CD4-positive, alpha-beta T cell treated with Interleukin-17A for 4 hours (primary cell): Measurements from ENCODE around the gene PDE4A.
"Not testable (repeated sequence)": the region's sequence is repeated elsewhere in the genome, so short reads cannot be mapped to it uniquely, and the experiment has no call there.

Experiments used
- DNase-seq: peaks from one replicate; pipeline ENCODE4 v3.0.0-alpha.2; 2020; ENCODE audit warnings: mixed read lengths

PDE4A gene

GRCh38 chr19:10420444-10421239 is at the start of gene PDE4A:
PDE4A (plus strand) TSS chr19:10420538; CDS start chr19:10420765, 227 bp downstream.
- DNase-seq = peak; percentile 46

GRCh38 chr19:10372690-10373089 is 47.6 kb upstream of the PDE4A start:
- DNase-seq = no peak

DNA sequence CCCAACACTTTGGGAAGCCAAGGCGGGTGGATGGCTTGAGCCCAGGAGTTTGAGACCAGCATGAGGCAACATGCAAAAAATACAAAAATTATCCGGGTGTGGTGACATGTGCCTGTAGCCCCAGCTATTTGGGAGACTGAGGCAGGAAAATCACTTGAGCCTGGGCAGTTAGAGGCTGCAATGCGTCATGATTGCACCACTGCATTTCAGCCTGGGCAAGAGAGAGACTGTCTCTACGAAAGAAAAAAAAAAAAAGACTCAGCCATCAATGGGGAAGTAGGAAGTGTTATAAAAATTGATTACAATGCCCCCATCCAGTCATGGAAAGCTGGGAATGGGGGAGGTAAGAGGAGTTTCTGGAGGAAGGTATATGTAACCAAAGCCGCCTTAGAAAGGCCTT is 45.4 kb upstream of the PDE4A start:
- no peak for DNase-seq

GRCh38 chr19:10377140-10377640 is 43.1 kb upstream of the PDE4A start:
- DNase-seq = not testable (repeated sequence)

GRCh38 chr19:10378124-10378523 is 42.2 kb upstream of the PDE4A start:
- DNase-seq = no peak

GRCh38 chr19:10379880-10380312 is 40.4 kb upstream of the PDE4A start:
- DNase-seq = no peak

GRCh38 chr19:10380313-10381102 is 39.8 kb upstream of the PDE4A start, which contains the start of gene TYK2:
TYK2 (minus strand) TSS chr19:10380572; CDS start chr19:10378406, 2,166 bp downstream.
- peak; percentile 96 for DNase-seq

GRCh38 chr19:10383223-10383499 is 37.2 kb upstream of the PDE4A start:
- DNase-seq = not testable (repeated sequence)

DNA sequence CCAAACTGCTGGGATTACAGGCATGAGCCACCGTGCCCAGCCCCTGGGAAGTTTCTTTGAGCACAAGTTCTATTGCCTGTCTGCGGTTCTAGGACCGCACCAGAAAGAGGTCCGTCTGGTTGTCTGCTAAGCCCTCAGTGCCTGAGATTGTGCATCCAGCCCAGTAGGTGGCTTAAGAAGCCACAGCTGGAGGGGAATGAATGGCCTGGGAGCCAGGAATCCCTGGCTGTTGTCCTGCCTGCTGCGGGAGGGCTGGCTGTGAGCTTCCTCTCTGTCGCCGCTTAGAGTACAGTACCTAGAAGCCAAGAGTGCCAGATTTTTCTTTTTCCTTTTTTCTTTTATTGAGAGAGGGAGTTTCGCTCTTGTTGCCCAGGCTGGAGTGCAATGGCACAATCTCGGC is 35.8 kb upstream of the PDE4A start:
- DNase-seq = no peak

- DNase-seq = peak; percentile 94
These were observed 31.4 kb upstream of the PDE4A start for GRCh38 chr19:10388957-10389356.

GRCh38 chr19:10389863-10390262 is 30.5 kb upstream of the PDE4A start:
- peak; percentile 18 for DNase-seq

DNA sequence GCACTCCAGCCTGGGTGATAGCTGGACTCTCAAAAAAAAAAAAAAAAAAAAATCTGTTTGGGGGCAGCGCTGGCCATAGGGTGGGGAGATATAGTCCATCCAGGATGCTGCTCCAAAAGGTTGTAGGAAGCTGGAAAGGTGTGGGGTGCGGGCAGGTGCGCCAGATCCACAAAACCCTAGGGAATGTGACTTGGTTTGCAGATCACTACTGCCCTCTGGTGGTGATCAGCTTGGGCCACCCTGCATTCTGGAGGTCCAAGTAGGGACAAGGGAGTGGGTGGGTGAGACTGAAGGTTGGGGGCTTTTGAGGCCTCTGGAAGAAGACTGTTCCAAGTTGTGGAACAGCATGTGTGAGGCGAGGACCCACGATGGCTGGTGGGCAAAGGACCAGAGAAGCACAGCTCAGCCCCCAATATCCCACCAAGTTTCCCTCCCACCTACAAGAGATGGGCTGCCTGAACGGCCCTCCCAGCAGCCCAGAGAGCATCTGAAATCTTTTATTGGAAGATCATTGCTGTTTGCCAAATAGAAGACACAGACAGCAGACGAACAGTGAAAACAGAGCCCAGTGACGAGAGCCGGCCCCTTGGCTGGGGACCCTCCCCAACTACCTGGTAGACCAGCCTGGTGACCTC is 29.6 kb upstream of the PDE4A start:
- peak; percentile 81 for DNase-seq

DNA sequence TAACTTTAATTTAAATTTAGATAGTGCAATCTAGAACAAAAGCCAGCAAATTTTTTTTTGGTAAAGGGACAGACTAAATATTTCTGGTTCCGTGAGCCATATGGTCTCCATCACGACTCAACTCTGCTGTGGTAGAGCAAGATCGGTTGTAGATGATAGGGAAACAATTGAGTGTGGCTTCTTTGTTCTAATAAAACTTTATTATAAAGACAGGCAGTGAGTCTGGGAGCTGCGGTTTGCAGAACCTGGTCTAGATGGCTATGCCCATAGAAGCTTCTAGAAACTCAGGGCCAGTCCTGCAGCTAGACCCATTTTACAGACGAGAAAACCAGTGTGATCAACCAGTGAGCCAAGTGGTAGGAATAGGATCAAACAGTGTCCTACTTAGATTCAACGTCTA is 28.2 kb upstream of the PDE4A start:
- DNase-seq = no peak

- no peak for DNase-seq
These were observed 27.2 kb upstream of the PDE4A start for GRCh38 chr19:10393137-10393536.

DNA sequence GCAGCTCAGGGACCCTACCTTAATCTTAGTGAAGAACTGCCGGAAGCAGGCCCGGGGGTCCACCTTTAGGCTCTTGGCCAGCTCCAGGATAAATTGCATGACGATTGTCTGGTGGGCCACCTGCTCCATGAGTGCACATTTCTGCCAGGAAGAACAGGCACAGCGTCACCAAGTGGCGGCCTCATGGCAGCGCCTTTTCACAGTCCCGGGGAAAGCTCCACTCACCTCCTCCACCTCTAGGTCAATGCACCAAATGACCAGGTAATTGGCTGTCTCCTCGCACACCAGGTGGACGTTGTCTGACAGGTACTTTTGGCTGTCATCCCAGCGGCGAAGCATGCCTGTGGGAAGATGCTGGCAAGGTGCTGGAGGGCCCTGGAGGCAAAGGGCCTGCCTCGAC is 25.3 kb upstream of the PDE4A start:
- DNase-seq = no peak

- no peak for DNase-seq
These were observed 24.9 kb upstream of the PDE4A start for GRCh38 chr19:10395436-10395835.

DNA sequence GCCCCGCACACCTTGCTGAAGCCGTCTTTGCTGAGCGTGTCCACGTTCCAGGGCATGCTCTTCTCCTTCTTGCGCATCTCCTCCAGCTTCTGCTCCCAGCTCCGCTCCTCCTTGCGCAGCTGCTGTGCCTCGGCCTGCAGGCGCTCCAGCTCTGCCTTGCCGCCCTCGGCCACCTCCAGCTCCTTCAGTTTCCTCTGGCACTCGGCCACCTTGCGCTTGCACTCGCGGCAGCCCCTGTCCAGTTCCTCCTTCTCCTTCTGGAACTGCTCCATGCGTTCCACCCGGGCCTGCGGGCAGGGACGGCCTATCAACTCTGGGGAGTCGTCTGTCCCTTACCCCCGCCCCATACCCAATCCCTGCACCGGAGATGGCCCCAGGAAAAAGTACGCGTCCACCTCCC is 24.4 kb upstream of the PDE4A start:
- no peak for DNase-seq

DNA sequence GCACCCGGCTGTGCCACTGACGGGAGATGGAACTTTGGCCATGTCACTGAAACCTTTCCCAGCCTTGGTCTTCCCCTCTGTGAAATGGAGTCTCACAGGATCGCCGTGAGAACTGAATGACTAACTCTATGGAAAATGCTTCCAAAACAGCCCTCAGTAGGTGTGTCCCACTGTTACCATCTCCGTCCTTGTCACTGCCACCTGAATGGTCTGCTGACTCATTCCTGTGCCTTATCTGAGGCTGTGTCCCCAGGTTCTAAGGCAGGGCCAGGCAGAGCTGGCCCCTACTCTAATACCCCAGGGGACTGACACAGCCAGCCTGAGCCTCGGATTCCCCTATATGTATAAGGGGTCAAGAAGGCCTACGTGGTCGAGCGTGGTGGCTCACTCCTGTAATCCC is 21.5 kb upstream of the PDE4A start:
- DNase-seq = no peak

- not testable (repeated sequence) for DNase-seq
These were observed 21.0 kb upstream of the PDE4A start for GRCh38 chr19:10399340-10399739.

DNA sequence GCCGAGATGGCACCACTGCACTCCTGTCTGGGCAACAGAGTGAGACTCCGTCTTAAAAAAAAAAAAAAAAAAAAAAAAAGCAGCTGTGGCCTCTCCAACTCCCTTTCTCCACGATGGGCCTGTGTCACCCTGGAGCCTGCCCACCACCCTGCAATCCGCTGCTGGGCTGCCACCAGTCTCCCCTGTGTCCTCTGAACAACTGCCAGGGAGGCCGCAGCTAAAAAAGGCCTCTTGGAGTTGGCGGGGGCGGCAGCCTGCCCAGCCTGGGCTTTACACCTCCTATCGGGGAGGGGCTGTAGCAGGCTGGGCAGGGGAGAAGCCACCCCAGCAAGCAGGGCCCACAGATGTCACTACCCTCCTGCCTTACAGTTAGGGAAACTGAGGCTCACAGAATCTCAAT is 20.5 kb upstream of the PDE4A start:
- no peak for DNase-seq

GRCh38 chr19:10402441-10403038 is 17.8 kb upstream of the PDE4A start:
- peak; percentile 17 for DNase-seq

DNA sequence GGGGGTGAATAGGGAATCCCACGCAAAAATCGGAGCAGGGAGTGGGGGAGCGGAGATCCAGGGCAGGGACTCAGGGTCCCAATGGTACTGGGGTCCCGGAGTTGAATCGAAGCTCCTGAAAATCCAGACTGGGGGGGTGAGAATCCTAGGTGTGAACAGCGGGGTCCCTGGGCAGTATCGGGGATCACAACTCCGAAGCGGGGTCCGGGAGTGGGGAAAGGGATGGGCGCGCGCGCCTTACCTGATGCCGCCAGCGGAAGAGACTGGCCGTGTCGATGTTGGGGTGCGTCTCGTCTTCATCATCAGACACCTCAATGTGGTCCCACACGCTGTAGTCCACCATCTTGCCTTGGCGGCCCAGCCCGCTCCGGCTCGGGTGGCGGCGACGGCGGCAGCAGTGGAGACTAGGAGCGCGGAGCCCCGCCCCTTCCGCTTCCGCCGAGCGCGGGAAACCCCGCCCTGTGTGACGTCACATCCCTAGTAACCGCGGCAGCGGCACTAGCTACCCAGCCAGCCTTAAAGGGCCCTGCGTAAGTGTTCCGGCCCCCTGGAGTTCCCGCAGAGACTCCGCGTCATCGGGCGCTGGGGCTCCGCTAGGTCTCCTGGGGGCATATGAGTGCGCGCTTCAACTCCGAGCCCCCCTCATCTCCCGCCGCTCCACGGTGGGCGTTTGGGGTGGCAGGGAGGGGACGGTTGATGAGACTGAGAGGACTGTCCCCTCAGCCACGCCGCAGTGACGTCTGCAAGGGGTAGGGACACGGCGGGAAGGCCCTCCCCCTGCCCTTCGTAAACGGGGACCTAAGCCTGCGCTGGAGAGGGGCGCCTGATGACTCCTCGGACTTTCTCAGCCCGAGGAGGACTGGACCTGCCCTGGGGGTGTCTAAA is 17.0 kb upstream of the PDE4A start, which contains the start of gene CDC37:
Gene CDC37, minus strand, starts transcription at position 406 of the 885 bp plus-strand sequence. Its CDS starts 63 bp downstream, at position 343.
- DNase-seq = peak; percentile 98
